Activated T-helper 17 cell treated with anti-CD3 and anti-CD28 coated beads, Interleukin-2, amount 50 U/mL, for 72 hours (primary cell): ENCODE measurements around the gene CNTFR. TPM values are rescaled to one million over a fixed set of nuclear protein-coding genes. Genes with fewer than 3 reads are reported as not detected.

Experiments
- ATAC-seq: fragments of 150-1000 bp; cut with Tn5 transposase; replicated peaks from 2 replicates; pipeline ENCODE4 v1.10.0; 2021; ENCODE audit warnings: mild to moderate bottlenecking, moderate library complexity
- H3K27ac Mint-ChIP-seq: one replicate; pipeline ENCODE4 v1.8.0; 2022; ENCODE audit warnings: mixed read lengths
- H3K27me3 Mint-ChIP-seq: one replicate; pipeline ENCODE4 v1.8.0; 2022; ENCODE audit warnings: mixed read lengths
- H3K36me3 Mint-ChIP-seq: one replicate; pipeline ENCODE4 v1.8.0; 2022; ENCODE audit warnings: low read depth, mild to moderate bottlenecking, mixed read lengths
- H3K4me1 Mint-ChIP-seq: one replicate; pipeline ENCODE4 v1.8.0; 2022; ENCODE audit warnings: mixed read lengths
- H3K4me3 Mint-ChIP-seq: one replicate; pipeline ENCODE4 v1.8.0; 2022; ENCODE audit warnings: mild to moderate bottlenecking, mixed read lengths
- H3K9me3 Mint-ChIP-seq: one replicate; pipeline ENCODE4 v1.8.0; 2022; ENCODE audit warnings: mixed read lengths
- total RNA-seq, 2 donors: library from RNA; stranded (reverse); gene quantifications; one replicate each; pipeline ENCODE4 v1.2.3, GENCODE V29; 2022

Gene CNTFR
- total RNA-seq, 2 donors from 2014 or later: not detected

DNA sequence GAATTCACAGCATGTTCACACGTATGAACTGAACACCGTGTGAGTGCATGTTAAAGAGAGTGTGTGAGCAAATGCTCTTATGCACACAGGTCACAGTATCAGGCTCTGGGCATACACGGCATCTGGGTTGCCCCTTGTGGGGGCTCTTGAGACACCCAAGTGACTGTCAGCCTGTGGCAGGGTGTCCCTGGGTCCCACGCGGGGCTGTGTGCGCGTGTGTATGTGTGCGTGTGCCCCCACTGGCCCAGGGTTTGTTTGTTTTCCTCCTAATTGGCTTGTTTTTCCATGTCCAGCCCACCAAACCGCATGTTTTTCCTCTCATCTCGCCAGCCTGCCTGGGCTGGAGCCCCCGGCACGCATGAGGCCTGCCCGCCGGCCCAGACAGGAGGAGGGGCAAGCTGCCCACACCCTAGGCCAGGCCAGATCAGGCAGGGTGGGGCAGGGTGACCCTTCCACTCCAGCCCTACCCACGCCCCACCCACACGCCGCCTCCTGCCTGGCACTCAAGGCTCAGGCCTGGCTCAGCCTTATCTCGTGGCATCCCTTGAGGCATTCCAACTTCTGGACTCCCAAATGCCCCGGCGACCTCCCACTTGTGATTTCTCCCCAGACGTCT is 28.8 kb downstream of the CNTFR start:
- peaks cover 34% of the 10 kb centered on the region for H3K27me3 Mint-ChIP-seq
- no peak overlapping the region for H3K4me3 Mint-ChIP-seq
- H3K27ac Mint-ChIP-seq: no peak overlapping the region
- no peaks in the 10 kb centered on the region for H3K36me3 Mint-ChIP-seq
- H3K9me3 Mint-ChIP-seq: no peaks in the 10 kb centered on the region
- H3K4me1 Mint-ChIP-seq: no peaks in the 10 kb centered on the region
- no peak for ATAC-seq

DNA sequence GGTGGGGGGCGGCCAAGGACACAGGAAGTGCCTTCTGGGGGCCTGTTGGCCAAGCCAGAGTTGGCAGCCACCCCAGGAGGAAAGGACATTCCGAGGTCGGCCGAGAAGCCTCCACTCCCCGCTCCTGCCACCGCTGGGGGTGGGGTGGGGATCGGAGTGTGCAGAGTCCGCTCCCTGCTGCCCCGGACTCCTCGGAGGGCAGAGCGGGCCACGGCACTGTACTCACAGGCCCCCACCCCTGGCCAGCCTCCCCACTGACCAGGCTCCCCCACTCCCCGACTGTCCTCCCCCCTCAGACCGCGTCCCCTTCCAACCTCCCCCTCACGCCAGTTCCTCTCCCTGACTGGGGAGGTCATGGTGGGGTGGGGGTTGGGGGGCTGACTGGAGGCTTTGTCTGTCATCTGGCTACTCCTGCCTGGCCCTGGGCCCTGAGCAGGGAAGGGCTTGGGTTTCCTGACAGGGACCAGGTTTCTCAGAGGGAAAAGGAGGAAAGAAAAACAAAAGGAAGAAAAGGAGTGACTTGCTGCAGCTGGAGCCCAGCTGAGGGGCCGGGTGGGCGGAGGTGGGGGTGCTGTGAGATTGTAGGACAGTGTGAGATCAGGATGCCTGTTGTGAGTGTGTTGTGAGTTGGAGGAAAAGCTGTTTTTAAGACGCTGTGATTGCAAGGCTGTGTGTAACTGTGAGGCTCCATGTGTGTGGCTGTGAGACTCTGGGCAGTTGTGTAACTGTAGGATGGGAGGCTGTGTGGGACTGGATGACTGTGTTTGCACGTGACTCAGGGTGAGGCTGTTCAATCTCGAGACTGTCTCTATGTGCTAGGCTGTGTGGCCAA is 29.7 kb downstream of the CNTFR start:
- no peak for ATAC-seq
- H3K4me3 Mint-ChIP-seq: no peak overlapping the region
- H3K4me1 Mint-ChIP-seq: no peaks in the 10 kb centered on the region
- no peaks in the 10 kb centered on the region for H3K36me3 Mint-ChIP-seq
- H3K9me3 Mint-ChIP-seq: no peaks in the 10 kb centered on the region
- H3K27ac Mint-ChIP-seq: no peak overlapping the region
- peaks cover 35% of the 10 kb centered on the region for H3K27me3 Mint-ChIP-seq

DNA sequence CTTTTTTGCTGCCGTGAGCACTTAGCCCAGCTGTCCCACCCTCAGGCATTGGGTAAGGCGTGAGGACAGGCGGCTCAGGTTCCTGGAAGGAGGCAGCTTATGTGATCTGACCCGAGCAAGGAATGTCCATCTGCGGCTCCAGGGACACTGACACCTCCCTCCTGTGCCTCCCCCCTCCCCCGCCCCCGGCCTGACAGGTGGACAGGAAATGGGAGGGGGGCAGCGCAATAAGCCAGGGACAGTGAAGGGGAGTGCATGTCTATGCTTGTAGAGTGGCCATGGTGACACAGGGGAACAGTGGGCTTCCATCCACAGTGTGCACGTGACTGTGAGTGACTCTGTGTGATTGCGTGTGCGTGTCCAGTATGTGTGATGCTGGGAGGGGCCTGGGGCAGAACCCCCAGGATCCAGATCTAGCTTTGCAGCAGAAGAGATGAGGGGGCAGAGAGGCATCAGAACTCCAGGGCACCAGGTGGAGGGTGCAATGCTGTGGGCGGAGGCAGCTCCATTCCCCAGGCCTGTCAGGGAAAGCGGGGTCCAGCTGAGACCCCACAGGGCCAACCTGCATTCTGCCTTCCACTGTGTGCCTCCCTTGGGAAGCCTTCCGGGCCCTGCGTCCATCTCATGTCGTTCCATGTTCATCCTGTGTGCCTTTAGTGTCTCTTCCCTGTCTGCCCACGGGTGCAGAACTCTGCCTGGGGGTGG is 30.5 kb downstream of the CNTFR start:
- no peak for ATAC-seq
- Mint-ChIP-seq H3K9me3 (no peaks in the 10 kb centered on the region), H3K4me3 (no peak overlapping the region), H3K4me1 (no peaks in the 10 kb centered on the region), H3K27me3 (peaks cover 35% of the 10 kb centered on the region), H3K27ac (no peak overlapping the region), H3K36me3 (no peaks in the 10 kb centered on the region)

DNA sequence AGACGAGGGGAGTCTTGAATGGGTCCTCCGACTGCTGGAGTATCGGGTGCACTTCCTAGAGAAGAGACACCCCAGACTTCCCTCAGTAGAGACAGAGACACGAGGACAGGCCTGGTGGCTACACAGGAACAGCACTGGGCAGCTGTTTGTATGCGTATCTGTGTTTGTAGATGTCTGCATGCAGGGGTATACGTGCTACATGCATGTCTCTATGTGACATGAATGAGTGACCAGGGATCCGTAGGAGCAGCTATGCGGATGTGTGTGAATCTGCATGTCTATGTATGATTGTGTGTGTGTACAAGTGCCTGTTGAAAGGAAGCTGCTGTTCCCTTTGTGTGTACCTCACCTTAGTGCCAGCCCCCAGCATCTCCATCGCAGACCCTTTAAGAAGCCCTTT is 31.2 kb downstream of the CNTFR start:
- H3K9me3 Mint-ChIP-seq: no peaks in the 10 kb centered on the region
- H3K27me3 Mint-ChIP-seq: peaks cover 30% of the 10 kb centered on the region
- ATAC-seq: no peak
- H3K4me3 Mint-ChIP-seq: no peak overlapping the region
- no peaks in the 10 kb centered on the region for H3K4me1 Mint-ChIP-seq
- no peak overlapping the region for H3K27ac Mint-ChIP-seq
- H3K36me3 Mint-ChIP-seq: no peaks in the 10 kb centered on the region

DNA sequence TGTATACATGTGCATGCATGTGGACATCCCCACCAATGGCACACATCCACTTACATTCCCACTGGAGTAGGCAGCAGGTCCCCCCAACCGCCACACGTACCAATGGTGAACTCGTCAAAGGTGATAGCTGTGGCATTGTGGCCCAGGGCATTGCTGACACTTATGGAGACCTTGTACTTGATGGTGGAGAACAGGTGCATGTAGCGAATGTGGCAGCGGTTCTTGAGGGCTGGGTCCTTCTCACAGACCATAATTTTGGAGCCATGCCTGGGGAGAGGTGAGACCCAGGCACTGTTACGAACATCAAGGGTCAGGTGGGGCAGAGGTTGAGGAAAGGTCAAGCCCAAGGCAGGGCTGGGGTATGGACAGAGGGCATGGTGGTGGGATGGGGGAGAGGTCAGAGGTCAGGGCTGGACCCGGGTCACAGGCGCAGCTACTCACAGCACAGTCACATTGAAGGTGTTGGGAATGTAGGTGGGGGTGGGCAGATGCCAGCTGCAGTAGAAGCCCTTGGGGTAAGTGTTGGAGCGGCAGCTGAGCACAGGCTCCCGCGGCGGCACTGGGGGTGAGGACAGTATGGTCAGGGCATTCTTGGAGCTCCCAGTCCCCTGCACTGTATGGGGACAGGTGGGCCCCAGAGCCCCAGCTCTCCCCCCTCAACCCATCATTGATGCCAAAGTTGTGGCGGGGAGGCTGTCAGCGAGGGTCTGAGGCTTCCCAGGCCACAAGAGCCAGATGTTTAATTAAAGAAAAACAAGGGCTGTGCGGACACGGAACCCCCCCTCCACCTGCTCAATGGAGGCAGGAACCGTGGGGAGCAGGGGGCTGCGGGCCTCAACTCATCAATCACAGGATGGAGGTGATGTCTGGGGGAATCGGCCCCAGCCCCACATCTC is 31.9 kb downstream of the CNTFR start:
- H3K4me3 Mint-ChIP-seq: no peak overlapping the region
- no peaks in the 10 kb centered on the region for H3K36me3 Mint-ChIP-seq
- no peak overlapping the region for H3K27ac Mint-ChIP-seq
- no peak for ATAC-seq
- H3K27me3 Mint-ChIP-seq: peaks cover 30% of the 10 kb centered on the region
- H3K4me1 Mint-ChIP-seq: no peaks in the 10 kb centered on the region
- no peaks in the 10 kb centered on the region for H3K9me3 Mint-ChIP-seq

DNA sequence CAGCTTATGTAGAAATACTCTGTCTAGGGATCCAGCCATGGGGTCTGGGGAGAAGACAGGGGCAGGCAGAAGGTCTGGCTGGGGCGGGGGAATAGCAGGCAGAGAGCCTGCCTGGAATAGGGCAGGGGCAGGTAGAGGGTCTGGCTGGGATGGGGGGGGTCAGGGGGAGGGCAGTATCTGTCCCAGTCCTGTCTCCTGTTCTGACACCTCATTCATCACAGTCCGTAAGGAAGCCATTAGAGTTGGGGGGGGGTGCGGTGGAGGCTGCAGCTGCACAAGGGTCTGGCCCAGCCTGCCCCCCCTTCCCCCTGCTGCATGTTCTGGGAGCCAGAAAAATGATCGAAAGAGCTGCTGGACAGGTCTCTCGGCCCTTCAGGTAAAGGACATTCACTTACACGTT is 32.6 kb downstream of the CNTFR start:
- ATAC-seq: no peak
- H3K4me3 Mint-ChIP-seq: no peak overlapping the region
- H3K36me3 Mint-ChIP-seq: no peaks in the 10 kb centered on the region
- no peaks in the 10 kb centered on the region for H3K4me1 Mint-ChIP-seq
- peaks cover 30% of the 10 kb centered on the region for H3K27me3 Mint-ChIP-seq
- H3K9me3 Mint-ChIP-seq: no peaks in the 10 kb centered on the region
- no peak overlapping the region for H3K27ac Mint-ChIP-seq

DNA sequence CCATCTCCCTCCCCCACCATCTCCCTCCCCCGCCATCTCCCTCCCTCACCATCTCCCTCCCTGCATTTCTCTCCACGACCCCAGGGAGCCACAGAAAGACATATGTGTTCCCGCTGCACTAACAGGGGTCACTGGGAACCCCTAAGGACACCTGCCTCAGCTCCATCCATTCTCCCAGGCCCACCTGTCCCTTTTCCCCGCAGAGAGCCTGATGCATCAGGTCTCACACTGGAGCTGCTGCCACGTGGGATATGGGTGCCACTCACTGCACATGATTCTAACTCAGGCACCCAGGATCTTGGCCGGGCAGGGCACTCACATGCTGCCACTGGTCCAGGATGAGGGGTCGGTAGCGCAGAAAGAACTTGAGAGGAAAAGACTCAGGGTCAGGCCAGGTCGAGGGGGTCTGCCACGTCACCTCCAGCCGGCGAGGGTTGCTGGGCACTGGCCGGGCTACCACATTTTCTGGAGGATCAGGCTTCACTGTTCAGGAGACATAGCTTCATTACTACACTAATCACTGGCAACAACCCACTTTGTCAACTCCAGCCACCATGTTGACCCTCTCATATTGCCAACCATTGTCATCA is 33.5 kb downstream of the CNTFR start:
- no peak overlapping the region for H3K27ac Mint-ChIP-seq

DNA sequence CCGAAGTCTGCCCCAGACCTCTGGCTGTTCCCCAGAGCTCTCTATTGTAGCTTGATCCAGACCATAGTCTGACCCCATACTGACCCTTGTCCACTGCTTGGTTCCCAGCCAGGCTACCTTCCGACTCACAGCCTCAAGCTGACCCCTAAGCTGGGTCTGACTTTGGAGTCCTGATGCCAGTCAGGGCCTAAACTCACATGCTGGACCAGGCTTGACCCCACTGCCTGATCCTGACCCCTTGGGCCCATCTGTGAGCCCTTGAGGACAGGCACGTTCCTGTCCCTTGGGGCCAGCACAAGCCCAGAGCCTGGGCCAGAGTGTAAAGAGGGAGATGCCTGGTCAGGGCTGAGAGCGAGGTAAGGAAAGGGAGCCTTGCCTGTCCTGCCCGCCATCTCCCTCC is 34.0 kb downstream of the CNTFR start:
- Mint-ChIP-seq H3K9me3 (no peaks in the 10 kb centered on the region), H3K4me3 (no peak overlapping the region), H3K27me3 (peaks cover 27% of the 10 kb centered on the region), H3K27ac (no peak overlapping the region), H3K4me1 (no peaks in the 10 kb centered on the region), H3K36me3 (no peaks in the 10 kb centered on the region)
- ATAC-seq: no peak

More for the DNA sequence above, 33.5 kb downstream of the CNTFR start:
- H3K27me3 Mint-ChIP-seq: peaks cover 27% of the 10 kb centered on the region
- H3K4me1 Mint-ChIP-seq: no peaks in the 10 kb centered on the region
- no peak for ATAC-seq
- no peaks in the 10 kb centered on the region for H3K9me3 Mint-ChIP-seq
- H3K4me3 Mint-ChIP-seq: no peak overlapping the region
- no peaks in the 10 kb centered on the region for H3K36me3 Mint-ChIP-seq

DNA sequence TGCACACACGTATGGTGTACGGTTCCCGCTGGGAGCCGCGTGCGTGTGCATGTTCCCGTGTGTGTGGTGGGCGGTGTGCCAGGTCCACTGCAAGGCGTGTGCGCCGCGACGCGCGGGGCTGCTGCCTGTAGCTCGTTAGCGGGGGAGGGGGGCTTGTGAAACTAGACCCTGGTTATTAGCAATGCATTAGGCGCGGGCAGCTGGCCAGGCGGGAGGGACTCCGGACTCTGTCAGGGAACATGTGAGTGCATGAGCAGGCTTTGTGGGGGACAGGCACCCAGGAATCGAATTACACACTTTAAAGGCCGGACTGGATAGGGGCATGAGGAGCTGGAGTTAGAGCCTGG is 34.5 kb downstream of the CNTFR start:
- H3K36me3 Mint-ChIP-seq: no peaks in the 10 kb centered on the region
- no peaks in the 10 kb centered on the region for H3K9me3 Mint-ChIP-seq
- H3K4me1 Mint-ChIP-seq: no peaks in the 10 kb centered on the region
- no peak overlapping the region for H3K27ac Mint-ChIP-seq
- H3K27me3 Mint-ChIP-seq: peaks cover 23% of the 10 kb centered on the region
- ATAC-seq: no peak
- H3K4me3 Mint-ChIP-seq: no peak overlapping the region

DNA sequence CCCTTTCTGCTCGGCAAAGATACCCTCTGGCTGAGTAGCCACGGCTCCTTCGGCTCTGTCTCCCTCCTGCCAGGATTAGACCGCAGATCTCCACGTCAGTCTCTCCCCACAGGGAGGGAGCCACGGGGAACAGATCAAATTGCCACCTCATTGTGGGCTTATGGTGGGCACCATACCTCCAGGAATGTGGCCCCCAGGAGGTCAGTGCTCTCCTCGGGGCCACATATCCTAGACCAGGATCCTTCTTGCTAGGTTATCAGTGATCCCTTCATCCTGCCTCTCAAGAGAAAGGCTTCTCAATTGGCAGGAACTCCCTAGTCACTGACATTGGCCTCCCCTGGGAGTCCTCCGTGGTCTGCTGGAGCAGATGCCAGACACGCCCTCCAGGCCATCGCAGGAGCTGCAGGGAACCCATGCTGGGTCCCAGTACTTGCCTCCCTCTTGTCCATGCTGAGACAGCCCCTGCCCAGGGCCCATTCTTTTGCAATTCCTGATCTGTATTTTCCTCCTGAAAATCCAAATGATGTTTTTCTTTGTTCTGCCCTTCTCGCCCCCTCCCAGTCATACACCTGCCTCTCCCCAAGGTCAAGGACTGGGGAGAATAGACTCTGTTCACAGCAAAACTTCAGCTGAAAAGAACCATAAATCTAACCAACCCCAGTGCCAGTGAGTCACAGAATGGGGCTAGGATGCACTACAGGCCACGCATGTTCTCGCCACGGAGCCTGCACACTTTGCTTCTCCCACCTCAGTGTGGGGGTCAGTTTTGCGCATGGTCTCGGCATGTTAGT is 35.1 kb downstream of the CNTFR start:
- Mint-ChIP-seq H3K36me3 (no peaks in the 10 kb centered on the region), H3K4me1 (no peaks in the 10 kb centered on the region), H3K4me3 (no peak overlapping the region), H3K27ac (no peak overlapping the region), H3K9me3 (no peaks in the 10 kb centered on the region), H3K27me3 (peaks cover 22% of the 10 kb centered on the region)
- ATAC-seq: no peak

DNA sequence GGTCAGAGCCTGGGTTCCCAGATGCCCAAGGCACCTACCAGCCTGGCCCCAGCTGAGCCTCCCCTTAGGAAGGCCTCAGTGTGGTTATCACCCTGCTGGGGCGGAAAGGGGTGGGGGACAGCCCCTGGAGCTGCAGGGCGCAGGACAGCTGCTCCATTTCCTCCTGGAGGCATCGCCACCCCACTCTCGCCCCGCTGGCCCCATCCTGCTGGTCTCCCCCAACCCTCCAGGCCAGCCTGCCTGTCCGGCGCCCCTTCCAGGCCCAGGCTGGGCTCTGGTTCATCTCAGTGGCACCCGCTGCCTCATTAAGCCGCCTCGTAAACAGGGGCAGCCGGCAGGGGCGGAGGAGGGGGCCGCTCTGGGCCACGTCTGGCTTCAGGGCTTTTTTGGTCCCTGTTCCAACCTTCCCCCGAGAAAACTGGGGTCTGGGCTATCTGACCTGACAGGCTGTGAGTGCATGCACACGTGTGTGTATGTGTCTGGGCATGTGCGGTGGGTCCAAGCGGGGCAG is 36.0 kb downstream of the CNTFR start:
- no peaks in the 10 kb centered on the region for H3K36me3 Mint-ChIP-seq
- H3K27ac Mint-ChIP-seq: no peak overlapping the region
- peaks cover 18% of the 10 kb centered on the region for H3K27me3 Mint-ChIP-seq
- no peaks in the 10 kb centered on the region for H3K9me3 Mint-ChIP-seq
- H3K4me1 Mint-ChIP-seq: no peaks in the 10 kb centered on the region
- ATAC-seq: no peak
- H3K4me3 Mint-ChIP-seq: no peak overlapping the region

DNA sequence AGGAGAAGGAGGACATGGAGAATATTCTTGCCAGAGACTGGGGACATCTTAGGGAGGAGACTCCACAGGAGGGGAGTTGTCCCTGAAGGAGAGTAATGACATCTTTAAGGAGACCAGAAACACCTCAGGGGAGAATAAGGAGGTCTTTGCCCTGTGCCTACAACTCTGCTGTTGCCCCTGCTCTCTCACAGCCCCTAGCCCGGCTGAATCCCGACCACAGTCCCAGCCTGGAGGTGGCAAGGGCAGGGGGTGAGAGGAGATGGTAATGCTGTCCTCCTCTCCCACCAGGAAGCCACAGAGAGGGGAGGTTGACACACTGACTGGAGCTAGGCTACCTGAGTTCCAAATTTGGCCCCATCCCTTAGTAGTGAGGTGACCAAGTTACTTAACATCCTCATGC is 36.5 kb downstream of the CNTFR start:
- H3K4me1 Mint-ChIP-seq: no peaks in the 10 kb centered on the region
- no peak overlapping the region for H3K27ac Mint-ChIP-seq
- H3K9me3 Mint-ChIP-seq: no peaks in the 10 kb centered on the region
- ATAC-seq: no peak
- peaks cover 20% of the 10 kb centered on the region for H3K27me3 Mint-ChIP-seq
- no peak overlapping the region for H3K4me3 Mint-ChIP-seq
- H3K36me3 Mint-ChIP-seq: no peaks in the 10 kb centered on the region

DNA sequence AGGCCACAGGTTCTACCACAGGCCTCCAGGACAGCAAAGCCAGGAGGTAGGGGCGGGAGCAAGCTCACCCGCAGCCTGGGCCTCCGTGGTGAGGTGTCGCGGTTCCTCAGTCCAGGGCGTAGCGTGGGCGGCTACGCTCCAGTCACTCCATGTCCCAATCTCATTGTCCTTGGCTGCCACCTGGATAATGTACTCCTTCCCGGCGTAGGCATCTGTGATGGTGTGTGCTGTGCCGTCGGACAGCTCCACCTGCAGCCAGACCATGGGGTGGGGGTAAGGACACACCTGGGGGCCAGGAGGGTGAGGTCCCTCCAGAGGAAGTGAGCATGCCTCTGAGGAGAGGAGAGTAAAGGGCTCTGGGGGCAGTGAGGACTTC is 36.9 kb downstream of the CNTFR start:
- no peaks in the 10 kb centered on the region for H3K9me3 Mint-ChIP-seq
- H3K4me3 Mint-ChIP-seq: no peak overlapping the region

More for the DNA sequence above, 36.9 kb downstream of the CNTFR start:
- H3K36me3 Mint-ChIP-seq: no peaks in the 10 kb centered on the region
- H3K27me3 Mint-ChIP-seq: peaks cover 18% of the 10 kb centered on the region
- H3K4me1 Mint-ChIP-seq: no peaks in the 10 kb centered on the region
- no peak overlapping the region for H3K27ac Mint-ChIP-seq
- ATAC-seq: no peak
